Fibroblast of villous mesenchyme (primary cell): ENCODE measurements around the gene PSTPIP1. TPM values are rescaled to one million over a fixed set of nuclear protein-coding genes. Genes with fewer than 3 reads are reported as not detected.

Experiments
- DNase-seq: peaks from one replicate; pipeline ENCODE4 v3.0.0-alpha.2; 2010; ENCODE audit warnings: low read depth
- H3K4me3 ChIP-seq: 2 replicates; pipeline ENCODE4 v1.5.1; 2011; ENCODE audit warnings: low read depth, mild to moderate bottlenecking, low read length
- CTCF ChIP-seq: IDR thresholded peaks from 2 replicates; pipeline ENCODE4 v1.5.1; 2012; ENCODE audit warnings: low read depth, mild to moderate bottlenecking, low read length; ENCODE audit not compliant: insufficient read depth
- total RNA-seq: library from RNA; depleted of rRNA; stranded (reverse); fragments of >200 nt; gene quantifications from 2 replicates; pipeline ENCODE4 v1.2.3, GENCODE V29; 2012

PSTPIP1 gene
- total RNA-seq, 1 donor: not detected

DNA sequence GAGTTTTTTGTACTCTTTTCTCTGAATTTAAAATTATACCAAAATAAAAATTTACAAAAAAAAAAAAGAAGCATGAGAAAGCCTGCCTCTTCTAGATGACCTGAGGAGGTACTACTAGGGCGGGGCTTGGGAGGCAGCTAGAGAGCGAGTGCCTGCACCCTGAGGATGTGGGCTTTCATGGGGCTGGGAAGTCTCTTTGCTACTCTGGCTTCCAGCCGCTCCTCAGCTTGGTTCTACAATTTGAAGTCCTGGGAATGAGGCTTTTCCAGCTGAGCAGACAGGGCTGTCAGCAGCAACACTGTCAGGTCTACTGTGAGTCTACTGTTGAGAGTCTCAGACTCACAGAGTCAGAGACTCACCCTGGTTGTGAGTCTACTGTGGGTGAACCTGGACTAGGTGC lies 8.2 kb upstream of the PSTPIP1 start:
- TF ChIP-seq CTCF: no peak
- DNase-seq: no peak
- H3K4me3 ChIP-seq: no peak overlapping the region

GRCh38 chr15:76987276-76987675 lies 7.7 kb upstream of the PSTPIP1 start:
- no peak for DNase-seq
- TF ChIP-seq CTCF: no peak
- no peak overlapping the region for H3K4me3 ChIP-seq

GRCh38 chr15:76987896-76988860 lies 6.7 kb upstream of the PSTPIP1 start:
- no peak for DNase-seq
- no peak for TF ChIP-seq CTCF
- H3K4me3 ChIP-seq: no peak overlapping the region

DNA sequence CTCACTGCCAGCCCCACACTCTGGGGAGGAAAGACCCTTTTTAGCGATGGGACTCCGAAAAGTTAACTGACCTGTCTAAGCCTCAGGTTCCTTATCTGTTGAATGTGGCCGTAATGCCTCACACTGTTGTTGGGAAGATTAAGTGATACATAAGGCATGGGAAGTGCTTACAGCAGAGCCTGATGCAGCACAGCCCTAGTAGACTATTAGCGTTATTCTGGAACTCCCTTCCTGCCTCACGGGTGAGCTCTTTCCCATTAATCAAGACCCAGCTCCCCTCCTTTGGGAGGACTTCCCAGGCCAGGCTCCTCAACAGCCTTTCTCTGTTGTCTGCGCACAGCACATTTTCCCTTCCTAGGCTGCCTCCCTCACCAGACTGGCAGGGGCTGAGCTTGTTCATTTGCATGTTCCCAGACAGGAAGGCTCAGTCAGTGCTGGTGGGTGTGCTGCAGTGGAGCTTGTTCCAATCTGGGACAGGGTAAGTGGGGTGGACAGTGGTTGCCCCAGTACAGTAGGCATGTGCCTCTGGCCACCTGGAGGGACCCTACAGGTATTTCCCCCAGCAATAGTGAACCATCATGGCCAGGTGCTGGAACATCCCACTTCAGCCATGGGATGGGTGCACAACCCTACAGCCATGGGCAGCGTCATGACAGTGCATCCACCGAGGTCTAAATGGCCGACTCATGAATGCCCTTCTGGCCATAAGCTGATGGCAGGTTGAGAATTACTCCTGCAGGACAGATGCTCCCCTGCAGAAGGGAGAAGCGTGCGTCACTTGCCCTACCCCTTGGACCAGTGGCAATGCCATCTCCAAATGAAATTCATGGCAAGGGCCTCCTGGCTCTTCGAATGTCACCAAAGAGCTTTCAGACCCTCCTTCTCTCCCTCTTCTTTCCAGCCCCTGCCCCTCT lies 5.8 kb upstream of the PSTPIP1 start:
- no peak for DNase-seq
- no peak overlapping the region for H3K4me3 ChIP-seq
- TF ChIP-seq CTCF: no peak

GRCh38 chr15:76991048-76991447 lies 3.9 kb upstream of the PSTPIP1 start:
- no peak overlapping the region for H3K4me3 ChIP-seq
- no peak for TF ChIP-seq CTCF
- DNase-seq: no peak

DNA sequence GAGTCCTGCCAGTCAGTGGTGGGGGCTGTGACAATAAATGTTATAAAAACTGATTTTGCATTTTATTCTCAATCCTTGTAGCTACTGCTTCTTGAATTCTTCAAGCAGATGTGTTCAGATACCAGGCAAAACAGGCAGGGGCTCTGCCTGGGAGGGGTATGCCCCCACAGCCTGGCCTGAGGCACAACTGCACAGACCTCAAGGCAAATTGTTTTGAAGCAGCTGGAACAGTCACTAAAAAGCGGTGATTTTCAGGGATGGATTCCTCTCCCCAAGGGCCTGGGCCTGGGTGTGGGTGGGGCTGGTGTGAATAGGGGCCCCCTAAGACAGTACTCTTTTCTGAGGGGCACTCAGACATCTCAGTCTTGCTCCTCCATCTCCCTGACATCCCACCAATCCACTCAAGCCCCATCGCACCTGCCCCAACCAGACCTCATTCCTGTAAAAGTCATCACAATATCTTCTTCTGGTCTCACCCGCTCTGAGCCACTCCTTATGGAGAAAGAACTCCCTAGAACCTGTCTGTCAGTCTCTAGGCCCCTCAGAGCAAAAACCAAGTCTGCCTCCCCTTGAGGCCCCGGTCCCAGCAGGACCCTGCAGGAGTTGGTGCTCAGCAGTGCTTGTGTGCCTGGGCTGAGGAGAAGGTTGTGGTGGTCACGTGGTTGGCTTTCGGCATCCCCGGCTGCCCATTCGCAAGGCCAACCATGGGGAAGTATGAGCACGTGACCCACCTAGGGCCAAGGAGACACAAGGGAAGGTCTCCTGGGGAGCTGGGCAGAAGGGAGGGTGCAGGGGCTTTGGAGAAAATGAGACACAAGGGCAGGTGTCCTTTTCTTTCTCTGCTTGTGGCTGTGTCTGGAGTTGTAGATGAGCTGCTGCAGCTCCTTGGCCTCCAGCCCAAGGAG lies 2.9 kb upstream of the PSTPIP1 start:
- DNase-seq: no peak
- no peak overlapping the region for H3K4me3 ChIP-seq
- no peak for TF ChIP-seq CTCF
